ENCODE measurements around the gene OTX2.

The OTX2 gene

DNA sequence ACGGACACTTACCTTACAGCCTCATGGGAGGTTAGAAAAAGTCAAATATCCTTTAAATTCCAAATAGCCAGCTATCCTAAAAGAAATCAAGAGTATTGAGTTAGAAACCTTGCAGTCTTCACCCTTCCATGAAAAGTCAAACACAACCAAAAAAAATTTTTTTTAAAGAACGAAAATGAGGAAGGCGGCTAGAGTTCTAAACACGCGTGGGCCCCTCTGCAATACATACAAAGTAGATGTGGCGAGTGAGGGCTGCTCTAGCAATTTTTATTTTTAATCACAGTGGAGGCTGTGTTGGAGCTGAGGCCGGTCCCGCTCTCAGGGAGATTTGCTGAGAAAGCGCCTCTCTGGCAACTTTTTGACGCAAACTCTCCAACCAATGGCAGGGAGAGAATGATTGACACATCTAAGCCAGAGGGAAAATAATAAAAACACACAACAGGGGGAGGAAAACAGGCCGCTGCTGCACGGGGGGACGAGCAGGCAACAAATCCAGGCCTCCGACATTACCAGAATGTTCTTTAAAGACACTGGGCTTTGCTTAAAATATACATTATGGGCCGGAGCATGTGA is at the start of gene OTX2:
Gene OTX2, minus strand, starts transcription at position 333 of the 573 bp plus-strand sequence. CDS start 5,023 bp downstream, outside the sequence.
- DNase-seq: no peak

DNA sequence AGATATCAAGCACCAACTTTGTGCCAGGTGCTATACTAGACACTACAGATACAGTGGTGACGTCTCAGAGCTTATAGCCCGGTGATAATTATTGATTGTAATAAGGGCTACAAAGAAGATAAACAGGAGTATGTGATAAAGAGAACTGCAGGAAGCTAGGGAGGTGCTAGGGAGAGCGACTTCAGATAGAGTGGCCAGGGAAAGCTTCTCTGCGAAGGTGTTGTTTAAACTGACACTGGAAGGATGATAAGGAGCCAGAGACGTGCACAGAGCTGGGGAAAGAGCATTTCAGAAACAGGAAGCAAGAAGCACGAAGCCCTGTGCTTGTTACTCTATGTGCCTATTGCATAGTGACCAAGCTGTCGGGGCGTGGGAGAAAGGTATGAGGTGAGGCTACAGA is 48.1 kb upstream of the OTX2 start:
- DNase-seq: no peak

DNA sequence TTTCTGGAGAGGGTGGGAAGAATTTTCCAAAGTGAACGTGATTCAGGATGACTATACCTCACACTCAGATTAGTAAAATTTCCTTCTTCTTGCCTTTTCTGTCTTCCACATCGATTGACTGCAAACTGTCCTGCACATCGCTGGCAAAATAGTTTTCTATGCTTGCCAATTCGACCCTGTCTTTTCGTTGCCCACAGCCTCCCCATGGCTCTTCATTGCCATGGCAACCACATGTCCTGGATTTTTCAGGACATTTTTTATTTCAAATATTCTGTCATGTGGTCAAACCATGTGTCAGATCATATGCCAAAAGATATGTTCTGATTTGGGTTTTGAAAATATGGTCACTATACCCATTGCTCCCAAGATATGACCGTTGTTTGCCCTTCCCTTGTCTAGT is 46.9 kb upstream of the OTX2 start:
- no peak for DNase-seq

DNA sequence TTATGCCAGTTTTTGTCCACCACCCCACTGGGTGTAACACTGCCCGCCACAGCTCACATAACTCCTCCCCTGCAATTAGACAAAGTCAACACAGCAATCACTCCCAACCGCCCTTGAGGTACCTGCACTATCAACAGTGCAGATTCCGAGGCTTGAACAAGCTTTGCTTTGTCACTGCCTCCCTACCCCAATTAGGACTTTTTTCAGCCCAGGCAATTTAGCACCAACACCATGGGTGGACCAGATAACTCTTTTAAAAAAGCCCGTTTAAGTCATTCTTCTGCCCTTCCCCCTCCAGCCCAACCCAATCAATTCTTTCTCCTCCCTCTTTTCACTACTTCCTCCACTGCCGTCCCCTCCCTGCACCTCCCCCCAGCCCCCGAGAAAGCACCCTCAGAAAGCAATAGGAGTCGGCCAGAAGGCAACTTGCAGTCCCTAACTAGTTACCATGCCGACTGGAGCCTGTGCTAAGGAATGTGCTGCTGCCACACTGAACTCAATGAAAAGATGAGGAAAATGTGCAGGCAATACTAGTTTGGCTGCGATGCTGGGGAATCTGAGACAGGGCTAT is 45.7 kb upstream of the OTX2 start:
- DNase-seq: no peak

DNA sequence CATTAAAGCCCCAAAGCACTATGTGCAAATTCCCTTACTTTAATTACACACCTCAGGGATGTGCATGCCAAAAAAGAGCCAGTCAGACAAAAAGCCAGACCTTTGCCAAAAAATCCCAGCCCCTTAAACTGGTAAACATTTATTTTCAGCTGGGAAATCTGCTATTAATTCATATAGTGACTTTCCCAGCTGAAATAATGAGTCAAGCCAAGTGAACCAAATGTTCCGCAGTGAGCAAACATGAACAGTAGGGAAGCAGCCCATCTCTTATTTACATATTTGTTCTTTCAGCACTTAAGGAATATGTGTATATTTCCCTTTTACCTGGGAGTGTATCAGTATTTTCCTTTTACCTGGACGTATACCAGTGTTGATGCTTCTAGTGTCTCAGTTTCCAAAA is 44.0 kb upstream of the OTX2 start:
- no peak for DNase-seq

DNA sequence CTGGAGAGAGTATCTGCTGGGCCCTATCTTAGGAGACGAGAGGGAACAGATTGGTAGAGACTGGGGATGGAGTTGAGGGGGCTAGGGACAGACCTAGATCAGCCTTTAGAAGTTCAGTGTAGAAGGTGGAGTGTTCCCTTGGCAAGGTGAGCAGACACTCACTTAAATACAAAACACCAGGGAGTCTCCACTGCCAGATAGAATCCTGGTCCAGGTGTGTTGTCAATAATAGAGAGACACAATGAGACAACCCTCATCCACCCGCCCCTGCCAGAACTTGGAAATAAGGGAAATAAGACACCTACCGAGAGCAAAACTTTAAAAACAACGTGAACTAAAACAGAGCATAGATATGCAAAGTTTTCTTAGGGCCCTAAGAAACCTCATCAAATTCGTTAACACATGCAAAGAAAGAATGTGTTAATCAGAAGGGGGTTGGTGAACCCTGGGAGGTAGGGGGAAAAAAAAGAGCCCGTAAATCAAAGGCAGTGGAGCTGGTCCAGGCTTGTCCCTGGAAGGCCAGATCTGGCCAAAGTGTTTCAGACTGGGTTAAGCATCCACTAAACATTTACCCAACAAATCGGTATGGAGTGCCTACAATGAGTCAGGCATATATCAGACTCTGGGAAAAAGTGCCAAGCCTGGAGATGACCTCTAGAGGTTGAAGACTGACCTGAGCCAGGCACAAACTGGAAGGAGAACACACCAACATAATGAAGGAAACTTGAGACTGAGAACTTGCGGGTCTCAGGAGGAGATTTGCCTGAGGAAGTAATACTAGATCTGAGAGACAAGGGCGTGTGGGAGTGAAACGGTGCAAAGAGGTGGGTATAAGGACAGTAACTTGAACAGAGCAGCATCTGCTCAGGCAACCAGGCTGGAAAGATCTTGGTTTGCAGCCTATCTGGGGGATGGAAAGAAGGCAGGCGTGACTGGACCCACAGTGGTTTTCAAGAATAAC is 37.0 kb upstream of the OTX2 start:
- no peak for DNase-seq

DNA sequence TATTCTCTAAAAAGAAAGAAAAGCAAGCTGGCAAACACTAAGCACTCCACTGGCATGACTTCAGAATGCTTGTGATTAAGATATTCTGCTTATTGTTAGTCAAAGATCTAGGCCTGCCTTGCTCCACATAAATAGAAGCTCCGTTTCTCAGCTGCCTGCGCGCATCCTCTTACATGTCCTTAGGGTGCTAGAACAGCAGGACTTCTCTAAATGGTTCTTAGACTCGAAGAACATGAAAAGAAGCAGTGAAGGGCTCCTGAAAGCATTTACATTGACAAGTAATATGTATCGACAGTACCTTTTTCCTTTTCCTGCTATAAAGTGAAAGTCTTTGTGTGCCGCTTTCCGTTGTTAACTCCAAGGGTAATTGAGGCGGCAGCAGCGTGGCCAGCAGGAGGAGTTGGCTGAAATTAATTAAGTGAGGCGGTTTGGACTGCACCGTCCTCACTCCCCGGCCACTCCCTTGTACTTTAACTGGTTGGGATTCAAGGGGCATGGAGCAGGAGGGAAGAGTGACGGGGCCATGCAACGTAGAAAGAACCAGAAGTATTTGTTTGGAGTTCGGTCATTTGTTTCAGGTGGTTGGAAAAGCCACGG is 34.2 kb upstream of the OTX2 start:
- no peak for DNase-seq

DNA sequence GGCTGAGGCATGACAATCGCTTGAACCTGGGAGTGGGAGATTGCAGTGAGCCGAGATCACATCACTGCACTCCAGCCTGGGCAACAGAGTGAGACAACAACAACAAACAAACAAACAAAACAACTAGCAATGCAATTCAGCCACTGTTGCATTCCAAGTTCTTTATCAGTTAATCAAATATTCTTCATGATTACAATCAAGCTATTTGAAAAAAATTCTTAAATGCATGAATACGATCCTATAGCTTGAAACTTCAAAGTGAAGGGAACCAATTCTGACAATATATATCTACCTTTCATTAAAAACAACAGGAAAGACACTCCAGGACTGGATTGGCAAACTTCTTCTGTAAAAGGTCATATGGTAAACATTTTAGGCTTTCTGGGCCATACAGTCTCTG is 31.3 kb upstream of the OTX2 start:
- no peak for DNase-seq

DNA sequence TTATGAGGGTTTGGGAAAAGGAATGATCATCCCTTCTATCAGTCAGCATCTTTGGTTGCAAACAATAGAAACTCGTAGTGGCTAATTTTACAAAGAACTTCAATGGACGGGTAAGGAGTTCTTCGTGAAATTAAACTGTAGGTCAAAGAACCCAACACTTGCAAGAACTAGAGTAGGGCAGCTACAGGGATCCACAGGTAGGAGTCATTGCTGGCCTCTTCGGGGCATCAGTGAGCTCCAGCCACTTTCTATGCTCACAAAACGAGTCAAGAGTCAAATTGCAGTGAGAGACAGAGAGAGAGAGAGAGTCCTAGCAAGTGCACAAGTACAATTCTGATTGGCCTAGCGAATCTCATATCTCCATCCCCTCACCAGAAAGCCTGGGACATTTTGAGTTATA is 29.9 kb upstream of the OTX2 start:
- DNase-seq: no peak

DNA sequence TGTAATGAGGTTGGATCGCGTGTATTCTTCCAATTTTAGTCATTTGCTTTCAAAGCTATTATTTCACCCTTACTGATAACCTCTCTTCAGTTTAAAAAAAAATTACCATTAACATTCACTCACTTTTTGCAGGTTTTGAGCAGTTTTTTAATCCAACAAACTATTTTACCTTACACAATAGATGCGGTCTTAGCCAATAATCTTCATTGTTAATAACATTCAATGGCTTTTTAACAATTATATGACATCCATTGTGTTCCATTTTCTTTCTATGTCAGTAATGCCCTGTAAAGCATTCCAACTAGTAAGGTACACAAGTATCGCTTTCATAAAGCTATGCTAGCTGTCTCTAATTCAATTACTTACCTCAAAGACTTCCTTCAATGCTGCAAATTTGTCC is 18.9 kb upstream of the OTX2 start:
- DNase-seq: no peak

DNA sequence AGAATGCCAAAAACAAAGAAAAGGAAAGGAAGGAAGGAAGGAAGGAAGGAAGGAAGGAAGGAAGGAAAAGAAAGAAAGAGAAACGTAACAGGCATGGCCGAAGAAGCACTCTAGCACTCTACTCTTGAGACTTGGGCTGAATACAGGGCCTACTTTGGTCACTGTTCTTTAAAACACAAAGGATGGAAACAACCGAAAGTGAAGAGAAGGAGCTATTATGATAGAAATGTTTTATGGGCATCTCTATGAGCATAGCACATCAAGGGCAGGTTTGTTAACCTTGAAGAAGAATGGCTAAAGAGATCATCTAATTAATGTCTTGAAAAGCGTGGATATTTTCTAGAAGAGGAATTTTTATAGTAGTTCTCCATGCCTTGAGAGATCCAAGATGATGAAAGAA is 15.9 kb upstream of the OTX2 start:
- no peak for DNase-seq

DNA sequence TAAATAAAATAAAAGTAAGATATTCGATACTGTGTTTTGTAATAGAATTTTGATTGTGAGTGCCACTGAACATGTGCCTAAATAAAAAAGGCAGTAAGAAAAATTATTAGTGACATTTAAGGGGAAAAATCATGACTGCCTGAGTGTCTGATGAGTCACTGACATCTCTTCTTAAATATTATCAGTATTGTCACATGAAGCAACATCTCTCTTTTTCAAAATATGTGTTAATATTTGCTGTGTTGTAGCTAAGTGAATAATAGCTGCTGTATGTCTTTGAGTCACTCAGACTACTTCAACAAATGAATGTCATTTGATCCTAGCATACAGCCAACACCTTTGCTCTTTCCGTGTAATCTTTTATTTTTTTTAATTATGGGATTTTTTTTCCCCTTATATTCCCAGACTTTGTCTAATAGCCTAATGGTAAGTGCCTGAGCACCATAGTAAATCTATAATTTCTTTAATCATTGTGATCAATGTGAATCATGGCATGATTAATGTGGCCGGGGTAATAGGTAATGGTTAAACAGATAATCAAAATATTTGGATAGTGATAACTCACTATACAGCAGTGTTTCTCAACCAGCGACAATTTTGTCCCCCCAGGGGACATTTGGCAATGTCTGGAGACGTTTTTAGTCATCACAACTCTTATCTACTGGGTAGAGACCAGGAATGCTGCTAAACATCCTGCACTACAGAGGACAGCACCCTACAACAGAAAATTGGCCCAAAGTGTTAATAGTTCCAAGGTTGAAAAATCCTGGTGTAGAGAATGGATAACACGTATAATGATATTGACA is 11.7 kb upstream of the OTX2 start:
- no peak for DNase-seq

DNA sequence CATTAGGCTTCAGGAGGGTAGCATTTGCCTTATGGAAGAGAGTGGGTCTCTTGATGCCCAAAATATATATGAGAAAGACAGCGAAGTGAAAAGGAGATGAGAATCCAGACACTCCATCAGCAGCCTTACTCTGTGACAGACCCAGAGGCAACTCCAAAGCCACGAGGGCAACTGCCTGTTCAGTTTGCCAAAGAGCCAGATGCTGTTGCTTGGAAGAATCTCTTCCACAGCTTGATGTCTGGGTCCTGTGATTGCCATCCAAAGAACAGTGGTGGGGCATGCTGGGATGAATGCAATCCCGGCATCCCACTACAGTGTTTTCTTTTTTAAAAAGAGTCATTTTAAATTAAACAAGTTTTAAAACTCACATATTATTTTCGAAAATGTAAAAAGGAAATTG is 10.9 kb upstream of the OTX2 start:
- DNase-seq: no peak

DNA sequence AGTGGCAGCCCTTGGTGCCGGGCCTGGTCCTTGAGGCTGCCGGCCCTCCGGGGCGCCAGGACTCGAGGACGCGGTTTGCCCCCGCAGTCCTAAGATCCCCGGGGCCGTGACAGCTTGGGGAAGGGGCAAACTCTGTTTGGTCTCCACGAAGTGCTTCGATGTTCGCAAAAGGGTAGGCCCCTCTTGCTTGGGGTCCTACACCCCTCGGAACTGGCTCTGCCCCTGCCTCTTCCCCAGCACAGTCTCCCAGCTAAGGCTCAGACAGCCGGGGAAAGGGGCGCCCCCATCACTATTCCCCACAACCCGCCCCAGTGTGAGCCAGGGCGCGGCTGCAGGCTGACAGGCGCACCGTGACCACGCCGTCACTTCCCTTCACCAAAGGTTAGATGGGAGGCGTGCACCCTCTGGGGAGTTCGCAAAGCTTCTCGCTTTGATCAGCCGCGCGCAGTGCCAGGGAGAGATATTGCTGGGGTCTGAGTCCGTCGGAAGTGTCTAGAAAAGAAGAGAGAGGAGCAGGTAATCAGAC is 7.2 kb upstream of the OTX2 start:
- DNase-seq: no peak

DNA sequence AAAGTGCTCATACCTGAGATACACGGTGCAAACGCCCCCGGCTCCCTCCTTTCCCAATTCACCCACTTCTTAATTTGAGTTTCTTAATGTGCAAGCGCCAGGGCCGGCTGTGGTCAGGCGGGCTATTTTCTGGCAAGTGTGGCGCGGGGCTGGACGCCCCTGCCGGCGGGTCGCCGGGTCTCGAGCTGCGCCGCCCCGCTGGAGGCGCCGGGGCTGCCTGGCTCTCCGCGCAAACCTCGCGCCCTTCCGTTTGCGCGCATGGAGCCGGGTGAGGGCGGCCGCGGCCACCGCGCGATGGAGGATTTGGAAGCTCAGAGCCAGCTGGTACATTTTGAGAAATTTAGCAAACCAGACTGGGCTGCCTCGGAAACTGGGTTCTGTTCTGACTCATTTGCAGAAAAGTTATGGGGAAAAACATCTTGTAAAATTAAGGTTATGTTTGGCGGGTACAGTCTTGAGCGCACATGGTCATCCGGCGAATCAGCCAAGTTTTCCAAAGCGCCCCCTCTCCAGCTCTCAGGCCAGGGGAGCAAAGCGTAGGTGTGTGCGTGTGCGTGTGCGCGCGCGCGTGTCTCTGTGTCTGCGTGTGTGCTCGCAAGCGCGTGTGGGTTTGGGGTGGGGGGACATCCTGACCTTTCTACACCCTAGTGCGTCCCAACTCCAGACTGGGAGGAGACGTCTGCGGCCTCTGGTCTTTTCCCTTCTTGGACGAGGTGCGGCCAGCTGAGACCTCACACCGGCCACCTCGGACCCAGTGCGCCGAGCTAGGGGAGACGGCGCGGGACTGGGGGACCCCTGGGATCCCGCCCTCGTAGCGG is 6.5 kb upstream of the OTX2 start:
- DNase-seq: no peak

DNA sequence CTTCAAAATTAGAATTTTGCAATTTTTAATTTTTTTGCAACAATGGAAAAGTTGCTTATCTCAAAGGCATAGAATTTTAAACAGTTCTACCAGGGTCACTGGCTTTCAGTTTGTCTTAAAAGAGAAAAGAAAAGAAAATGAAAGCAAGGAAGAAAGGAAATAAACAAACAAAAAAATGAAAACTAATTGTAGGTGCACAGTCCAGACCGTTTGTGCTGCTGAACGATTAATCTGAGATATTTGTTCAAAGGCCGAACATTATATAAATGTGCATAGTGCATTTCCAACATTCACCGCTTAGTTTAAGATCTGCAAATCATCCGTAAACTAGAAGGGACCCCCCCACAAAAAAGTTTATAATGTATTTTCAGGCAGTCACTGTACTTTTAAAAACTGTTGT is 5.5 kb upstream of the OTX2 start:
- DNase-seq: no peak

DNA sequence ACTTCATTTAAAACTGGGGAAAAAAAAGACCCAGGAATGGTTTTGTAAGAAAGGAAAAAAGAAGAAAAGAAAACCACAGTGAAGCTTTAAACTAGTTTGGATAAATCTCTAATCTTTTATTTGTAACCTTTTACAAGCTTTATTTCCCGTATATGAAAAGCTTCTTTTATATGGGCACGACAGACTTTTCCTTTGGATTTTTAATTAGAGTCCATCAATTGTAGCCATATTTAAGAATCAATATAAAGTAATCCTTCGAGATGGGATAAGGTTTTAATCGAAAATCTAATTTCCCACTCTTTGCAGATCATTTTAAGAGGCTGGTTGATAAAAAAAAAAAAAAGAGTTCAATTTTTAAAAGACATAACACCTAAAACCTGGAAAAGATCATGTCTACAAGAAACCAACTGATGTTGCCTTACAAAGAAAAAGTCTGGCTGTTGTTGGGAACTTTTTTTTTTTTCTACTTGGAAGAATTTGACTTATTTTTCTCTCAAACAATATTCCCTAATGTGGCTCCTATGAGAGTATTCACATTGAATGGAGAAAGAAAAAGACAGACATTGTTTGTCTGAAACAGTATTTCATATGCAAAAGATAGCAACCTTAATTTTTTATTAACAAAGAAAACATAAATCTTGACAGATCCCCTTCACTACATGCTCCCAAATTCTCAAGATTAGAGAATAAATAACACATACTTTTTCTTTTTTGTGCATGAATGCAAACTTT is 4.9 kb upstream of the OTX2 start:
- no peak for DNase-seq

DNA sequence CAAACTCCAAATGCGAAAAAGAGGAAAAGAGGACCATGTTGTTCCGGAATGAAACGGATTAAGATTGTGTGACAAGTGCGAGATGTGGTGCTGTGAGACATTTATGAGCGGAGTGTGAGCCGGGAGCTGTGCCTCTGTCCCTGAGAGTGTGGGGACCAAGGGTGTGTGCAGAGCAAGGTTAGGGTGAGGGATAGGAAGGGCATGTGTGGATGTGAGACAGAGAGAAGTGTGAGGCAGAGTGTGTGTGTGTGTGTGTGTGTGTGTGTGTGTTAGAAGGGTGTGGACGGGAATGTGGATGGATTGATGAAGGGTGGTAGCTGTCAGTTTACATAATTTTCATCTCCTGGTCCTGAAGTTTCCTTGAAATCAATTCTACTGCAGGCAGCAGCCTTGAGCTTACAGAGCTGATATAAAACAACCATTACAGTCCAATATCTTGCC is 4.3 kb upstream of the OTX2 start:
- no peak for DNase-seq

DNA sequence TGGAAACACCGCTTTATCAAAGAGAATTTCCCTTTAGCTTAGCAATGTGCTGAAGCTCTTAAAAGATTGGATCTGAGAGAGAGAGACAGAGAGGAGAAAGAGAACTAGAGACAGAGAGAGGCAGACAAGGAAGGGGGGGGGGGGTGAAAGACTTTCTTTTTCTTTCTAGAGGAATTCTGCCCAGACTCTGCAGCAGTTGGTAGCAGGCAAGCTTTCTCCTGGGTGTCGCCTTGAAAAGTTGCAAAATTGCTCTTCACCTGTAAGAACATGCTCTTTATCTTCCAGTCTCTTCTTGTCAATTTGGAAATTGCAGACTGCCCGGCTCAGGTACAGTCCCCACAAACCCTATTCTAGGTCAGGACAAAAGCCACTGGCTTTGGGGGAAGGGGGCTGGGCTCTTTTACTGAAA is 2.9 kb upstream of the OTX2 start:
- no peak for DNase-seq

DNA sequence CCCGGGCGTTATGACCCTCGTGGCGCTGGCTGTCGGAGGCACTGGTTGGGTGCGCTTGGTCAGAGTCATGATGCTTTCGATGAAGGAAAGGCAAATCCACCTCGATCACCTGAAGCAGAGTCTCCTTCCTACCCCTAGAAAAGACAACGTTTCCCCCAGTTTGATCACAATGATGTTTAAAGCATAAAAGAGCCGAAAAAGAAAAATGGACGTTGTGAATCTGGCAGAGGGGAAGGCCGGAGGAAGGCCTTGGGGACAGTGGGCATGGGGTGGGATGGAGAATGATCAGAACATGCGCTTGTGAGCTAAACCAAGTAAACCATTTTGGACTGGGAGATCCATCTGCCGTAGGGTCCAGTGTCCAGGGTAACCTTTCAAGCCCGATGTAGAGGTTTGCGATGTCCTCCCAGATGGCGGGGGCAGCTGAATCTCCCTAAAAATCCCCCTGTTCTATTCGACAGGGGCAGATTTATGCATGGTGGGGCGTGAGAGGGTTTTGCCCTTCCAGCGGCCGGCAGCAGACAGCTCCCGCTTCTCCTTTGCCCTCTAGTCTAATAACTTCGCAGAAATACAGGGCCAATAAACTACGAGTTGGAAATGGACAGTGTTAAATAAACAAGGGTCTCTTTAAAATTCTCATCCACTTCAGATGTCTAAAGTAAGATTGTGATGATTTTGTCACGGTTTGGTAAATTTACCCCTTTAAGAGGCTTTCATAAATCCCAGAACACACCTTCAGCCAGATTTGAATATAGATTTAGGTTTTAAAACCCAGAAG is 2.3 kb upstream of the OTX2 start:
- DNase-seq: no peak
